Spleen (tissue), 7 donors: Measurements from ENCODE around the gene RAB40B.

Source experiments
- POLR2A ChIP-seq, 3 donors: fragments of 450-650 bp; IDR thresholded peaks; one replicate each; pipeline ENCODE4 v1.5.1; 2017; ENCODE audit warnings: antibody characterized with exemption in 3 of 3, mild to moderate bottlenecking in 1 of 3
- TF ChIP-seq, protein P1 (sequence below), 11 experiments: fragments of 200-600 bp in 7 of 11; fragments of 450-650 bp in 4 of 11; sonication (generic) in 4 of 11; IDR thresholded peaks in 8 of 11; conservative IDR thresholded peaks in 3 of 11; 1 replicate in 7 of 11; 2 replicates in 4 of 11; pipeline versions ENCODE4 v1.4.0 to v1.8.0; 2016 to 2021; ENCODE audit warnings: antibody characterized with exemption in 11 of 11, inconsistent platforms in 4 of 11, mild to moderate bottlenecking in 1 of 11
- donor health status: DM: no; HTN: no; CAD: no; lungs with moderate emphysema.
- donor health status: DM: no; HTN: no; CAD: no.
- donor health status: DM: no; HTN: no; CAD: no.

GRCh38 chr17:82657926-82658325, 40.6 kb downstream of the RAB40B start:
- no peak for TF ChIP-seq POLR2A (IDR thresholded peaks at IDR 0.05)
- TF ChIP-seq, protein P1, sequence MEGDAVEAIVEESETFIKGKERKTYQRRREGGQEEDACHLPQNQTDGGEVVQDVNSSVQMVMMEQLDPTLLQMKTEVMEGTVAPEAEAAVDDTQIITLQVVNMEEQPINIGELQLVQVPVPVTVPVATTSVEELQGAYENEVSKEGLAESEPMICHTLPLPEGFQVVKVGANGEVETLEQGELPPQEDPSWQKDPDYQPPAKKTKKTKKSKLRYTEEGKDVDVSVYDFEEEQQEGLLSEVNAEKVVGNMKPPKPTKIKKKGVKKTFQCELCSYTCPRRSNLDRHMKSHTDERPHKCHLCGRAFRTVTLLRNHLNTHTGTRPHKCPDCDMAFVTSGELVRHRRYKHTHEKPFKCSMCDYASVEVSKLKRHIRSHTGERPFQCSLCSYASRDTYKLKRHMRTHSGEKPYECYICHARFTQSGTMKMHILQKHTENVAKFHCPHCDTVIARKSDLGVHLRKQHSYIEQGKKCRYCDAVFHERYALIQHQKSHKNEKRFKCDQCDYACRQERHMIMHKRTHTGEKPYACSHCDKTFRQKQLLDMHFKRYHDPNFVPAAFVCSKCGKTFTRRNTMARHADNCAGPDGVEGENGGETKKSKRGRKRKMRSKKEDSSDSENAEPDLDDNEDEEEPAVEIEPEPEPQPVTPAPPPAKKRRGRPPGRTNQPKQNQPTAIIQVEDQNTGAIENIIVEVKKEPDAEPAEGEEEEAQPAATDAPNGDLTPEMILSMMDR (IDR thresholded peaks at IDR 0.05 in 8 of 11, conservative IDR thresholded peaks at IDR 0.05 in 3 of 11) = no peak
